NT2/D1 (cell line): Measurements from ENCODE around the gene DYSF.

Experiments used
- DNase-seq: peaks from one replicate; pipeline ENCODE4 v3.0.0-alpha.2; 2011; ENCODE audit warnings: low read depth, low spot score
- H3K27me3 ChIP-seq: 2 replicates; pipeline ENCODE4 v1.6.0; 2011; ENCODE audit warnings: mild to moderate bottlenecking; ENCODE audit not compliant: insufficient read length, insufficient read depth
- H3K36me3 ChIP-seq: 2 replicates; pipeline ENCODE4 v1.6.1; 2011; ENCODE audit warnings: mild to moderate bottlenecking, low read length, mixed read lengths; ENCODE audit not compliant: insufficient read depth, insufficient read length
- H3K4me1 ChIP-seq: 2 replicates; pipeline ENCODE4 v1.5.1; 2011; ENCODE audit not compliant: insufficient read depth, insufficient read length
- H3K4me3 ChIP-seq: 2 replicates; pipeline ENCODE4 v1.5.1; 2011; ENCODE audit warnings: low read depth; ENCODE audit not compliant: insufficient read length
- H3K9ac ChIP-seq: 2 replicates; pipeline ENCODE4 v1.6.0; 2011; ENCODE audit warnings: low read depth; ENCODE audit not compliant: insufficient read length
- H3K9me3 ChIP-seq: 2 replicates; pipeline ENCODE4 v1.5.1; 2011; ENCODE audit warnings: mild to moderate bottlenecking, low read length; ENCODE audit not compliant: insufficient read depth
- SUZ12 ChIP-seq: IDR thresholded peaks from 2 replicates; pipeline ENCODE4 v1.6.1; 2011; ENCODE audit not compliant: insufficient read length, insufficient read depth; ENCODE audit errors: extremely low read depth
- YY1 ChIP-seq: IDR thresholded peaks from 2 replicates; pipeline ENCODE4 v1.6.1; 2011; ENCODE audit not compliant: insufficient read length, insufficient read depth
- ZNF274 ChIP-seq: IDR thresholded peaks from 2 replicates; pipeline ENCODE4 v1.6.1; 2011; ENCODE audit warnings: mild to moderate bottlenecking, low read depth, low read length

DYSF gene

GRCh38 chr2:71560638-71561011, 107.3 kb downstream of the DYSF start:
- Histone ChIP-seq H3K9ac (no peak overlapping the region), H3K36me3 (peaks cover 10% of the 10 kb centered on the region), H3K4me3 (no peak overlapping the region), H3K9me3 (no peaks in the 10 kb centered on the region), H3K4me1 (peaks cover 29% of the 10 kb centered on the region), H3K27me3 (no peaks in the 10 kb centered on the region)
- DNase-seq = no peak
- TF ChIP-seq SUZ12 = no peak
- no peak for TF ChIP-seq ZNF274
- TF ChIP-seq YY1 = no peak

GRCh38 chr2:71561441-71562267, 108.3 kb downstream of the DYSF start:
- Histone ChIP-seq H3K4me3 (no peak overlapping the region), H3K36me3 (peaks cover 2% of the 10 kb centered on the region), H3K9me3 (no peaks in the 10 kb centered on the region), H3K9ac (peak overlapping the region; percentile 10), H3K27me3 (no peaks in the 10 kb centered on the region), H3K4me1 (peaks cover 29% of the 10 kb centered on the region)
- TF ChIP-seq SUZ12 = no peak
- TF ChIP-seq YY1 = no peak
- TF ChIP-seq ZNF274 = no peak
- DNase-seq = no peak

GRCh38 chr2:71562518-71562917, 109.2 kb downstream of the DYSF start:
- no peak for DNase-seq
- no peak overlapping the region for H3K9ac ChIP-seq

DNA sequence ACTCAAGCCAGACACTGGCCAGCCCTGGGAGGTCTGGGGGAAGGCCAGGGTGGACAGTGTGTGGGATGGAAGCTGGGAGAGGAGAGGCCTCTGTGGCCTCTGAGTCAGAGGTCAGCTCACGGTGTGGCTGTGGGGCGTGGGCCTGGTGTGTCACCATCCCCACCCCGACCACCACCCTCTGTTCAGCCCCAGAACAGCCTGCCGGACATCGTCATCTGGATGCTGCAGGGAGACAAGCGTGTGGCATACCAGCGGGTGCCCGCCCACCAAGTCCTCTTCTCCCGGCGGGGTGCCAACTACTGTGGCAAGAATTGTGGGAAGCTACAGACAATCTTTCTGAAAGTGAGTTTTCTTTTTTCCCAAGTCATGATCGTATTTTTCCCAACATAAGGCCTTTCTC, 110.5 kb downstream of the DYSF start:
- H3K4me1 ChIP-seq = peaks cover 22% of the 10 kb centered on the region
- no peak overlapping the region for H3K9ac ChIP-seq
- TF ChIP-seq ZNF274 (no peak), YY1 (no peak), SUZ12 (no peak)
- H3K4me3 ChIP-seq = no peak overlapping the region
- no peaks in the 10 kb centered on the region for H3K36me3 ChIP-seq
- no peak for DNase-seq
- H3K9me3 ChIP-seq = no peaks in the 10 kb centered on the region
- no peaks in the 10 kb centered on the region for H3K27me3 ChIP-seq

More at GRCh38 chr2:71562518-71562917, 109.2 kb downstream of the DYSF start:
- H3K9me3 ChIP-seq = no peaks in the 10 kb centered on the region
- no peak for TF ChIP-seq YY1
- no peak for TF ChIP-seq SUZ12
- no peak for TF ChIP-seq ZNF274
- peaks cover 29% of the 10 kb centered on the region for H3K4me1 ChIP-seq
- no peaks in the 10 kb centered on the region for H3K27me3 ChIP-seq
- H3K4me3 ChIP-seq = no peak overlapping the region
- no peaks in the 10 kb centered on the region for H3K36me3 ChIP-seq

GRCh38 chr2:71564361-71564760, 111.0 kb downstream of the DYSF start:
- TF ChIP-seq YY1 (no peak), SUZ12 (no peak), ZNF274 (no peak)
- no peaks in the 10 kb centered on the region for H3K9me3 ChIP-seq
- no peak for DNase-seq
- H3K36me3 ChIP-seq = no peaks in the 10 kb centered on the region
- H3K4me1 ChIP-seq = peaks cover 17% of the 10 kb centered on the region
- H3K9ac ChIP-seq = no peak overlapping the region
- H3K4me3 ChIP-seq = no peak overlapping the region
- H3K27me3 ChIP-seq = no peaks in the 10 kb centered on the region

- TF ChIP-seq ZNF274 (no peak), SUZ12 (no peak), YY1 (no peak)
- H3K36me3 ChIP-seq = no peaks in the 10 kb centered on the region
- no peaks in the 10 kb centered on the region for H3K9me3 ChIP-seq
- no peaks in the 10 kb centered on the region for H3K27me3 ChIP-seq
- H3K4me1 ChIP-seq = peaks cover 13% of the 10 kb centered on the region
- DNase-seq = no peak
- H3K4me3 ChIP-seq = no peak overlapping the region
- no peak overlapping the region for H3K9ac ChIP-seq
These were observed 111.4 kb downstream of the DYSF start for GRCh38 chr2:71564790-71565189.

GRCh38 chr2:71566372-71566771, 113.0 kb downstream of the DYSF start:
- Histone ChIP-seq H3K36me3 (peaks cover 11% of the 10 kb centered on the region), H3K4me3 (no peak overlapping the region), H3K4me1 (peaks cover 8% of the 10 kb centered on the region), H3K9me3 (0 out of 2 replicates have a peak, but pooled peaks cover 6% of the 10 kb centered on the region), H3K9ac (no peak overlapping the region), H3K27me3 (no peaks in the 10 kb centered on the region)
- TF ChIP-seq YY1 (no peak), SUZ12 (no peak), ZNF274 (no peak)
- no peak for DNase-seq
